K562 (cell line): ENCODE measurements around the gene BCR. TPM values are rescaled to one million over a fixed set of nuclear protein-coding genes. Genes with fewer than 3 reads are reported as not detected.

Source experiments
- ATAC-seq: fragments of 200-7000 bp; cut with Tn5 transposase; 3 replicates; pipeline ENCODE4 v1.9.1; 2020; ENCODE audit warnings: moderate library complexity
- BruUV-seq: library from RNA; stranded (reverse); fragments of 400-500 nt; replicated peaks from 2 replicates; lab custom pipeline; 2021; lab: Mats Ljungman, UMichigan
- CTCF ChIA-PET: fragments of 300-600 bp; formaldehyde crosslinking; extraction: SDS; loops from one replicate; lab custom pipeline; 2021; ENCODE audit warnings: low intra/inter-chr PET ratio; lab: Yijun Ruan, JAX
- POLR2A ChIA-PET: fragments of 300-600, 350-650 bp; sonication (Branson Sonifier 250); formaldehyde crosslinking; extraction: SDS; loops from one replicate; lab custom pipeline; 2021; ENCODE audit warnings: antibody characterized with exemption, inconsistent platforms; lab: Yijun Ruan, JAX
- DNase-seq, 4 experiments: peaks; one replicate each; pipeline versions ENCODE4 v3.0.0 to v3.0.0-alpha.2; 2011 to 2018; ENCODE audit warnings: low spot score in 3 of 4, mixed read lengths in 3 of 4; ENCODE audit errors: extremely low read depth in 1 of 4
- FAIRE-seq: peaks from 2 replicates; lab custom pipeline; 2011; peaks lifted over from hg19 to GRCh38; lab: Jason Lieb, UNC
- H2AFZ ChIP-seq: 2 replicates; pipeline ENCODE4 v1.6.0; 2011; ENCODE audit warnings: low read depth, low read length, control low read depth, inconsistent platforms
- H3K27ac ChIP-seq: fragments of 200-600 bp; 3 replicates; pipeline ENCODE4 v1.8.0; 2011; ENCODE audit warnings: low read depth, mild to moderate bottlenecking, control low read depth, inconsistent platforms, low read length, moderate library complexity, mixed read lengths; ENCODE audit errors: extremely low read depth
- H3K27me3 ChIP-seq, 2 experiments: fragments of 300-600 bp in 1 of 2; 2 replicates in 1 of 2; 3 replicates in 1 of 2; pipeline versions ENCODE4 v1.6.0 to v1.8.0; 2011; ENCODE audit warnings: inconsistent platforms in 2 of 2, low read length in 2 of 2, mild to moderate bottlenecking in 1 of 2, mixed read lengths in 1 of 2, moderate library complexity in 1 of 2; ENCODE audit not compliant: control insufficient read depth in 2 of 2, insufficient read depth in 2 of 2
- H3K36me3 ChIP-seq: fragments of 300-600 bp; 3 replicates; pipeline ENCODE4 v1.8.0; 2011; ENCODE audit warnings: mild to moderate bottlenecking, low read length, inconsistent platforms; ENCODE audit not compliant: control insufficient read depth, insufficient read depth
- H3K4me1 ChIP-seq, 2 experiments: fragments of 200-600 bp in 1 of 2; replicated peaks in 1 of 2; 2 replicates in 1 of 2; 3 replicates in 1 of 2; pipeline versions ENCODE4 v1.5.1 to v1.8.0; 2011; ENCODE audit warnings: inconsistent platforms in 2 of 2, low read length in 2 of 2, mild to moderate bottlenecking in 1 of 2, mixed read lengths in 1 of 2, moderate library complexity in 1 of 2; ENCODE audit not compliant: control insufficient read depth in 2 of 2, insufficient read depth in 2 of 2
- H3K4me2 ChIP-seq: 2 replicates; pipeline ENCODE4 v1.6.1; 2011; ENCODE audit warnings: low read length, control low read depth, inconsistent platforms, mixed read lengths; ENCODE audit not compliant: insufficient read depth
- H3K4me3 ChIP-seq: fragments of 200-600 bp; sonication (generic), shearing (Covaris generic); 2 replicates; pipeline ENCODE4 v1.5.1; 2016; ENCODE audit warnings: control low read depth, inconsistent platforms
- H3K79me2 ChIP-seq: fragments of 200-600 bp; 3 replicates; pipeline ENCODE4 v1.8.0; 2011; ENCODE audit warnings: low read length, inconsistent platforms; ENCODE audit not compliant: control insufficient read depth, insufficient read depth
- H3K9ac ChIP-seq, 2 experiments: 2 replicates each; pipeline versions ENCODE4 v1.6.0 to v1.6.1; 2011; ENCODE audit warnings: low read depth in 2 of 2, low read length in 2 of 2, control low read depth in 1 of 2, inconsistent platforms in 1 of 2, mild to moderate bottlenecking in 1 of 2, mixed read lengths in 1 of 2; ENCODE audit not compliant: insufficient read depth in 1 of 2
- H3K9me1 ChIP-seq: one replicate; pipeline ENCODE4 v1.6.0; 2011; ENCODE audit warnings: inconsistent platforms, mild to moderate bottlenecking, low read length, moderate library complexity; ENCODE audit not compliant: control insufficient read depth, insufficient read depth
- H3K9me3 ChIP-seq: replicated peaks from 2 replicates; pipeline ENCODE4 v1.5.1; 2011; ENCODE audit warnings: low read depth, low read length, inconsistent platforms; ENCODE audit not compliant: control insufficient read depth, insufficient read depth
- H4K20me1 ChIP-seq: replicated peaks from 2 replicates; pipeline ENCODE4 v1.6.1; 2011; ENCODE audit warnings: low read length, inconsistent platforms, mixed read lengths; ENCODE audit not compliant: control insufficient read depth, insufficient read depth
- FOXK2 ChIP-seq, 2 experiments: fragments of 450-650 bp; IDR thresholded peaks in 1 of 2; conservative IDR thresholded peaks in 1 of 2; 2 replicates each; pipeline ENCODE4 v1.6.1; 2016; ENCODE audit warnings: low read depth in 2 of 2, mild to moderate bottlenecking in 1 of 2
- GATAD2A ChIP-seq: fragments of 450-650 bp; IDR thresholded peaks from 2 replicates; pipeline ENCODE4 v1.6.1; 2017
- RHOXF2B ChIP-seq: fragments of 250-450 bp; sonication (Bioruptor Pico); conservative IDR thresholded peaks from 2 replicates; pipeline ENCODE4 v1.5.1; 2021
- RREB1 ChIP-seq: fragments of 250-450 bp; sonication (Bioruptor Pico); IDR thresholded peaks from 2 replicates; pipeline ENCODE4 v1.4.0; 2020
- TAF9B ChIP-seq: fragments of 450-650 bp; IDR thresholded peaks from 2 replicates; pipeline ENCODE4 v1.6.1; 2018; ENCODE audit warnings: mild to moderate bottlenecking; ENCODE audit not compliant: partially characterized antibody
- ZC3H8 ChIP-seq: fragments of 450-650 bp; IDR thresholded peaks from 2 replicates; pipeline ENCODE4 v1.6.1; 2017
- WGBS: fragments of 100-300 bp; shearing (Covaris generic); methylation state at CpG from one replicate; pipeline ENCODE4 v1.1.6; 2016; ENCODE audit warnings: low coverage, mixed read lengths; ENCODE audit not compliant: insufficient coverage; ENCODE audit errors: missing lambda C conversion rate; 5-methylcytosine and 5-hydroxymethylcytosine counted together
- in situ Hi-C: fragments of 300-500 bp; cut with MboI; formaldehyde crosslinking; loops from 4 replicates; pipeline ENCODE4 v1.15.0; 2018; ENCODE audit warnings: inconsistent platforms, mixed read lengths
- intact Hi-C: fragments of 100-400 bp; cut with micrococcal nuclease; formaldehyde crosslinking; loops from 2 replicates; pipeline ENCODE4 v1.14.2; 2022
- polyA plus RNA-seq, 8 experiments: library from polyadenylated mRNA; depleted of rRNA in 4 of 8; stranded (reverse) in 5 of 8; unstranded in 3 of 8; fragments of >200 nt; fragmentation: Nextera tagmentation in 2 of 8; fragmentation: Illumina TruSeq in 1 of 8; extraction: Ambion mirVana in 2 of 8; extraction: Trizol in 1 of 8; gene quantifications; 2 replicates each; pipeline versions ENCODE4 v1.2.1 to v1.2.3, GENCODE V29; 2011 to 2014; ENCODE audit warnings: inconsistent platforms in 1 of 8, missing spikeins in 1 of 8
- total RNA-seq, 7 experiments: library from RNA; depleted of rRNA in 6 of 7; stranded (reverse); fragments of >200 nt in 6 of 7; fragmentation: Illumina TruSeq in 2 of 7; extraction: Trizol in 2 of 7; gene quantifications; 2 replicates each; pipeline versions ENCODE4 v1.2.1 to v1.2.3, GENCODE V29; 2011 to 2021; ENCODE audit warnings: low replicate concordance in 1 of 7
- TF ChIP-seq, protein P1 (sequence below): fragments of 450-650 bp; IDR thresholded peaks from 2 replicates; pipeline ENCODE4 v1.6.1; 2016; ENCODE audit warnings: low read depth
- TF ChIP-seq, protein P2 (sequence below): fragments of 250-450 bp; sonication (Bioruptor Pico); IDR thresholded peaks from 2 replicates; pipeline ENCODE4 v1.5.0; 2021

Gene BCR
- total and polyA plus RNA-seq, 9 of the 15 experiments (the other 6 are each of a cell fraction or from before 2014, with no cell fraction given) = 0.41 to 150 (median 45.6) TPM

- H3K9ac ChIP-seq = no peak overlapping the region
- H3K9me1 ChIP-seq = peaks cover 8% of the 10 kb centered on the region
- DNase-seq (peak in 2 of 4 experiments; percentile 57 to 67), ATAC-seq (no peak), FAIRE-seq (no peak)
- no peaks in the 10 kb centered on the region for H3K9me3 ChIP-seq
- H3K79me2 ChIP-seq = no peaks in the 10 kb centered on the region
- no TSS peak for BruUV-seq
- peaks cover 16% of the 10 kb centered on the region; the same call in 1 of the 2 replicates for H4K20me1 ChIP-seq
- H3K27ac ChIP-seq = no peak overlapping the region
- ChIA-PET CTCF (no interaction called here), POLR2A (interaction anchor here (0.7 to 5.6 kb wide), 15 partner anchors 8 to 446 kb away, joined by 3 to 68 read pairs (median 5); no protein-coding TSS in a partner anchor)
- H3K4me1 ChIP-seq = peaks cover 11 to 12% of the 10 kb centered on the region in 2 experiments
- no peak overlapping the region for H3K4me2 ChIP-seq
- in situ Hi-C loops = no loop called here
- WGBS = 2% methylated on average over 3 of the region's 3 CpGs
- H3K4me3 ChIP-seq = no peak overlapping the region
- intact Hi-C loops = no loop called here
- no peaks in the 10 kb centered on the region for H3K36me3 ChIP-seq
- H3K27me3 ChIP-seq = peaks cover 35 to 39% of the 10 kb centered on the region in 2 experiments
- H2AFZ ChIP-seq = no peak overlapping the region
- TF ChIP-seq TAF9B (no peak), RREB1 (CRISPR knock-in tag) (no peak), ZC3H8 (no peak), RHOXF2B (CRISPR knock-in tag) (no peak), GATAD2A (no peak), FOXK2 (conservative IDR thresholded peaks at IDR 0.05 in 1 of 2, IDR thresholded peaks at IDR 0.05 in 1 of 2; ENCODE audit: low read depth in 2 of 2) (no peak)
- TF ChIP-seq, protein P1, sequence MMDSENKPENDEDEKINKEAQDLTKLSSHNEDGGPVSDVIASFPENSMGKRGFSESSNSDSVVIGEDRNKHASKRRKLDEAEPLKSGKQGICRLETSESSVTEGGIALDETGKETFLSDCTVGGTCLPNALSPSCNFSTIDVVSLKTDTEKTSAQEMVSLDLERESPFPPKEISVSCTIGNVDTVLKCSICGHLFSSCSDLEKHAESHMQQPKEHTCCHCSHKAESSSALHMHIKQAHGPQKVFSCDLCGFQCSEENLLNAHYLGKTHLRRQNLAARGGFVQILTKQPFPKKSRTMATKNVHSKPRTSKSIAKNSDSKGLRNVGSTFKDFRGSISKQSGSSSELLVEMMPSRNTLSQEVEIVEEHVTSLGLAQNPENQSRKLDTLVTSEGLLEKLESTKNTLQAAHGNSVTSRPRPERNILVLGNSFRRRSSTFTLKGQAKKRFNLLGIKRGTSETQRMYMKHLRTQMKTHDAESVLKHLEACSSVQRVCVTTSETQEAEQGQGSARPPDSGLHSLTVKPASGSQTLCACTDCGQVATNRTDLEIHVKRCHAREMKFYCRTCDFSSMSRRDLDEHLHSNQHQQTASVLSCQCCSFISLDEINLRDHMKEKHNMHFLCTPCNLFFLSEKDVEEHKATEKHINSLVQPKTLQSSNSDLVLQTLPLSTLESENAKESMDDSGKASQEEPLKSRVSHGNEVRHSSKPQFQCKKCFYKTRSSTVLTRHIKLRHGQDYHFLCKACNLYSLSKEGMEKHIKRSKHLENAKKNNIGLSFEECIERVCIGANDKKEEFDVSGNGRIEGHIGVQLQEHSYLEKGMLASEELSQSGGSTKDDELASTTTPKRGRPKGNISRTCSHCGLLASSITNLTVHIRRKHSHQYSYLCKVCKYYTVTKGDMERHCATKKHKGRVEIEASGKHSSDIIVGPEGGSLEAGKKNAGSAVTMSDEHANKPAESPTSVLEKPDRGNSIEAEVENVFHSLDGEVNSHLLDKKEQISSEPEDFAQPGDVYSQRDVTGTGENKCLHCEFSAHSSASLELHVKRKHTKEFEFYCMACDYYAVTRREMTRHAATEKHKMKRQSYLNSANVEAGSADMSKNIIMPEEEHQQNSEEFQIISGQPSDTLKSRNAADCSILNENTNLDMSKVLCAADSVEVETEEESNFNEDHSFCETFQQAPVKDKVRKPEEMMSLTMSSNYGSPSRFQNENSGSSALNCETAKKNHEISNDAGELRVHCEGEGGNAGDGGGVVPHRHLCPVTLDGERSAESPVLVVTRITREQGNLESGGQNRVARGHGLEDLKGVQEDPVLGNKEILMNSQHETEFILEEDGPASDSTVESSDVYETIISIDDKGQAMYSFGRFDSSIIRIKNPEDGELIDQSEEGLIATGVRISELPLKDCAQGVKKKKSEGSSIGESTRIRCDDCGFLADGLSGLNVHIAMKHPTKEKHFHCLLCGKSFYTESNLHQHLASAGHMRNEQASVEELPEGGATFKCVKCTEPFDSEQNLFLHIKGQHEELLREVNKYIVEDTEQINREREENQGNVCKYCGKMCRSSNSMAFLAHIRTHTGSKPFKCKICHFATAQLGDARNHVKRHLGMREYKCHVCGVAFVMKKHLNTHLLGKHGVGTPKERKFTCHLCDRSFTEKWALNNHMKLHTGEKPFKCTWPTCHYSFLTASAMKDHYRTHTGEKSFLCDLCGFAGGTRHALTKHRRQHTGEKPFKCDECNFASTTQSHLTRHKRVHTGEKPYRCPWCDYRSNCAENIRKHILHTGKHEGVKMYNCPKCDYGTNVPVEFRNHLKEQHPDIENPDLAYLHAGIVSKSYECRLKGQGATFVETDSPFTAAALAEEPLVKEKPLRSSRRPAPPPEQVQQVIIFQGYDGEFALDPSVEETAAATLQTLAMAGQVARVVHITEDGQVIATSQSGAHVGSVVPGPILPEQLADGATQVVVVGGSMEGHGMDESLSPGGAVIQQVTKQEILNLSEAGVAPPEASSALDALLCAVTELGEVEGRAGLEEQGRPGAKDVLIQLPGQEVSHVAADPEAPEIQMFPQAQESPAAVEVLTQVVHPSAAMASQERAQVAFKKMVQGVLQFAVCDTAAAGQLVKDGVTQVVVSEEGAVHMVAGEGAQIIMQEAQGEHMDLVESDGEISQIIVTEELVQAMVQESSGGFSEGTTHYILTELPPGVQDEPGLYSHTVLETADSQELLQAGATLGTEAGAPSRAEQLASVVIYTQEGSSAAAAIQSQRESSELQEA = no peak
- TF ChIP-seq, protein P2, sequence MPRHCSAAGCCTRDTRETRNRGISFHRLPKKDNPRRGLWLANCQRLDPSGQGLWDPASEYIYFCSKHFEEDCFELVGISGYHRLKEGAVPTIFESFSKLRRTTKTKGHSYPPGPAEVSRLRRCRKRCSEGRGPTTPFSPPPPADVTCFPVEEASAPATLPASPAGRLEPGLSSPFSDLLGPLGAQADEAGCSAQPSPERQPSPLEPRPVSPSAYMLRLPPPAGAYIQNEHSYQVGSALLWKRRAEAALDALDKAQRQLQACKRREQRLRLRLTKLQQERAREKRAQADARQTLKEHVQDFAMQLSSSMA = no peak
Observed at GRCh38 chr22:23137468-23137867, 42.8 kb upstream of the BCR start.
